Lung (tissue), 12 donors: ENCODE measurements around the gene BCL2. TPM values are rescaled to one million over a fixed set of nuclear protein-coding genes. Genes with fewer than 3 reads are reported as not detected.

ENCODE experiments used
- ATAC-seq: fragments of 200-7000 bp; cut with Tn5 transposase; one replicate; pipeline ENCODE4 v1.9.1; 2020; ENCODE audit warnings: moderate number of reproducible peaks; ENCODE audit not compliant: insufficient read depth, low FRiP score
- DNase-seq, 3 donors: peaks; one replicate each; pipeline ENCODE4 v3.0.0-alpha.2; 2013 to 2017
- H3K27ac ChIP-seq, 2 donors: one replicate each; pipeline ENCODE4 v1.5.1; 2013; ENCODE audit warnings: mild to moderate bottlenecking in 2 of 2, moderate library complexity in 2 of 2, control low read depth in 1 of 2, inconsistent platforms in 1 of 2, low read depth in 1 of 2, low read length in 1 of 2
- H3K27me3 ChIP-seq, 3 donors: one replicate each; pipeline ENCODE4 v1.5.1; 2013; ENCODE audit warnings: low read length in 2 of 3; ENCODE audit not compliant: control insufficient read depth in 3 of 3, insufficient read depth in 3 of 3
- H3K36me3 ChIP-seq, 4 donors: one replicate each; pipeline ENCODE4 v1.5.1; 2013; ENCODE audit warnings: low read length in 4 of 4, mild to moderate bottlenecking in 1 of 4, moderate library complexity in 1 of 4; ENCODE audit not compliant: control insufficient read depth in 4 of 4, insufficient read depth in 4 of 4
- H3K4me1 ChIP-seq, 5 donors: one replicate each; pipeline ENCODE4 v1.5.1; 2013; ENCODE audit warnings: low read length in 5 of 5, mild to moderate bottlenecking in 2 of 5, moderate library complexity in 1 of 5; ENCODE audit not compliant: control insufficient read depth in 5 of 5, insufficient read depth in 5 of 5
- H3K4me3 ChIP-seq: one replicate; pipeline ENCODE4 v1.5.1; 2013; ENCODE audit warnings: mild to moderate bottlenecking, control low read depth, moderate library complexity
- H3K9ac ChIP-seq, 2 donors: one replicate each; pipeline ENCODE4 v1.5.1; 2013; ENCODE audit warnings: low read length in 2 of 2, control low read depth in 1 of 2; ENCODE audit not compliant: insufficient read depth in 1 of 2
- H3K9me3 ChIP-seq, 4 donors: one replicate each; pipeline ENCODE4 v1.5.1; 2013; ENCODE audit warnings: low read length in 3 of 4, mild to moderate bottlenecking in 1 of 4, moderate library complexity in 1 of 4; ENCODE audit not compliant: control insufficient read depth in 4 of 4, insufficient read depth in 3 of 4
- CTCF ChIP-seq: IDR thresholded peaks from 2 replicates; pipeline ENCODE4 v1.5.1; 2012; ENCODE audit warnings: mild to moderate bottlenecking; ENCODE audit errors: control extremely low read depth, extremely low read depth
- WGBS, 2 donors: extraction: QIAGEN DNeasy Blood & Tissue Kit; methylation state at CpG; one replicate each; pipeline ENCODE4 v1.1.7; 2013; 5-methylcytosine and 5-hydroxymethylcytosine counted together
- polyA plus RNA-seq, 2 donors: library from polyadenylated mRNA; stranded (reverse); fragments of 200-250 nt; gene quantifications; one replicate each; pipeline ENCODE4 v1.2.1, GENCODE V29; 2013
- total RNA-seq, 2 donors: library from RNA; depleted of rRNA in 1 of 2; stranded (reverse); fragments of >200 nt in 1 of 2; gene quantifications; one replicate each; pipeline ENCODE4 v1.2.1, GENCODE V29; 2014 to 2021
- donor health status: control.
- donor health status: control.
- donor health status: Bipolar disorder and iron deficiency.
- donor health status: healthy.
- donor health status: DM: yes; HTN: yes; CAD: no.

Gene BCL2
- total and polyA plus RNA-seq, 4 donors, result 1.5 to 30.9 (median 5.3) TPM

- DNase-seq (peak in 2 of 3 donors; percentile 62 to 70), ATAC-seq (no peak)
- no peaks in the 10 kb centered on the region for H3K9me3 ChIP-seq
- H3K27me3 ChIP-seq, result no peaks in the 10 kb centered on the region
- H3K36me3 ChIP-seq, result no peaks in the 10 kb centered on the region
- H3K4me1 ChIP-seq, result peaks cover 0 to 38% (median 7%) of the 10 kb centered on the region in 5 donors
- H3K4me3 ChIP-seq, result no peak overlapping the region
- H3K9ac ChIP-seq, result peak overlapping the region in 1 of 2 donors; percentile 36
- no peak for TF ChIP-seq CTCF
- WGBS, 2 donors, result 78 to 81% methylated on average over 8 of the region's 8 CpGs
- H3K27ac ChIP-seq, result no peak overlapping the region
Measured at GRCh38 chr18:63240531-63241316, 78.8 kb downstream of the BCL2 start.

GRCh38 chr18:63238693-63239075, 80.9 kb downstream of the BCL2 start:
- Histone ChIP-seq H3K9me3 (no peaks in the 10 kb centered on the region), H3K27ac (peak overlapping the region; percentile 22 to 74), H3K9ac (peak overlapping the region in 1 of 2 donors; percentile 91), H3K36me3 (no peaks in the 10 kb centered on the region), H3K4me3 (no peak overlapping the region), H3K27me3 (no peaks in the 10 kb centered on the region), H3K4me1 (peaks cover 0 to 38% (median 7%) of the 10 kb centered on the region in 5 donors)
- WGBS, 2 donors, result 81 to 91% methylated on average over 9 of the region's 9 CpGs
- TF ChIP-seq CTCF, result no peak
- DNase-seq (peak in 1 of 3 donors; percentile 28), ATAC-seq (no peak)

GRCh38 chr18:63237881-63238692, 81.5 kb downstream of the BCL2 start:
- peaks cover 0 to 38% (median 7%) of the 10 kb centered on the region in 5 donors for H3K4me1 ChIP-seq
- H3K9ac ChIP-seq, result peak overlapping the region in 1 of 2 donors; percentile 91
- H3K9me3 ChIP-seq, result no peaks in the 10 kb centered on the region
- peak overlapping the region; percentile 22 to 74 for H3K27ac ChIP-seq
- TF ChIP-seq CTCF, result no peak
- ATAC-seq (peak; percentile 67), DNase-seq (peak; percentile 81 to 99 (median 98))
- H3K27me3 ChIP-seq, result no peaks in the 10 kb centered on the region
- no peak overlapping the region for H3K4me3 ChIP-seq
- no peaks in the 10 kb centered on the region for H3K36me3 ChIP-seq
- WGBS, 2 donors, result 41 to 59% methylated on average over 14 of the region's 14 CpGs
